AG08395 (cell line): Measurements from ENCODE around the gene GLIS1.

Source experiments
- DNase-seq: peaks from one replicate; pipeline ENCODE4 v3.0.0; 2012; ENCODE audit warnings: mixed read lengths, low spot score

GLIS1 gene

GRCh38 chr1:53593758-53594380, 145.1 kb downstream of the GLIS1 start:
- no peak for DNase-seq

- DNase-seq = no peak
These were observed 145.8 kb downstream of the GLIS1 start for GRCh38 chr1:53592985-53593757.

DNA sequence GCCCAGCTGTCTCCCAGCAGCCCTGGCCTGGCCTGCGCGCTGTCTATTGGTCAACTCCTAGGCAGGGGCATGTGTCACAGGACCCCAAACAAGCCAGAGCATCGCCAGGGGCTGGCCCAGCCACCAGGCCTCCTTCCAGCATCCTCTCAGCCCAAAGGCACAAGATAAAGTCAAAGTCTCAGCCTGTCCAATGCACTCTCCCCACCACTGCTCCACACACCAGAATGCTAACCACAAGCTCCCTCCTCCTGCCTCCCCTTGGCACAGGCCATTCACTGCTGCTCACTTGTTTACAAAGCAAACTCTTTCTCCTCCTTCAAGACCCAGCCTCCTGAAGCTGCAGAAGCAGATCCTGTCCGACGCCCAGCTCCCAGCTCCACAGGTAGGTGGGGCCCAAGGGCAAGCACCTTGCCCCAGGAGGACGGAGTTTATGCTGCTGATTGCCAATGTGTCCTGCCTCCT, 146.4 kb downstream of the GLIS1 start:
- DNase-seq = peak; percentile 82

GRCh38 chr1:53591924-53592323, 147.0 kb downstream of the GLIS1 start:
- DNase-seq = no peak

DNA sequence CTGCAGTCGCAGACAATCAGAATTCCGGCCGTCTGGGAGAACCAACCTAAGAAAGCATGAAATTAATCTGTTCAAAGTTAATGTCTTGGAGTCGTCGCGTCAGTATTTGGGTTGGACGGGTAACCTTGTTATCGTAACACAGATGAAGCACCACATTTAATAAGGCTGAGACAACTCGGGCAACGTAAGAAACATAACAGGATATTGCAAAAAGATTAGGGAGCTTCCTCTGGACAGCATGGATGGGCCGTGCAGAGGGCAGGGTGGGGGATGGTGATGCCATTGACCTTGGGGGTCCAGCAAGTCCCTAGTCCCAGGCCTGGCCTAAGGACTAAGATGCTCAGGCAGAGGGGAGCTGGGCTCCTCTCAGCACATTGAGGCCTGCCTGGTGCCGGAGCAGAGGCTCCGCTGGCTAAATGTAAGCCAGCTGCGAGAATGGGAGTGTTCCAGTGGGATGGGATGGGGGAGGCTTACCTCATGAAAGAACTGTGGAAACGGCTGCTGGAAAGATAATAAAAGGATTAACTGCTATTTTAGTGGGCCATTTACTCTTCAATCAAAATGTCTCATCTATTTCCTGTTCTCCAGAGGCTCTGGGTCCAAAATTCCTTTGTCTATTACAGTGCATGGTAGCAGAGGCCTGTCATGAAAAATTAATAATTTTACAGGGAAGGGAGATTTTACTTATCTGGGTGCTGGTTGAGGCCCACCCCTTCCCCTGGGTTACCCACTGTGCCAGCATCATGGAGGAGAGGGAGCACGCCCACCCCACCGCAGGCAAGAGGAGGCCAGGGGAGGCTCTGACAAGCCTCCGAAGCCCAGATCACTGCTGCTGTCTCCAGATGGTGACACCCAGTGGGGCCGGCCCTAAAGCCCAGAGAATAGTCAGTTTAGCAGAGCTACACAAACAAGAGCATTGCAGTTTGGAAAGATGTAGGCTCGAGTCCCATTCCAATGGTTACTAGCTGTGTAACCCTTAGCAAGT, 148.1 kb downstream of the GLIS1 start:
- DNase-seq = peak; percentile 76

GRCh38 chr1:53590104-53590503, 148.9 kb downstream of the GLIS1 start:
- no peak for DNase-seq

DNA sequence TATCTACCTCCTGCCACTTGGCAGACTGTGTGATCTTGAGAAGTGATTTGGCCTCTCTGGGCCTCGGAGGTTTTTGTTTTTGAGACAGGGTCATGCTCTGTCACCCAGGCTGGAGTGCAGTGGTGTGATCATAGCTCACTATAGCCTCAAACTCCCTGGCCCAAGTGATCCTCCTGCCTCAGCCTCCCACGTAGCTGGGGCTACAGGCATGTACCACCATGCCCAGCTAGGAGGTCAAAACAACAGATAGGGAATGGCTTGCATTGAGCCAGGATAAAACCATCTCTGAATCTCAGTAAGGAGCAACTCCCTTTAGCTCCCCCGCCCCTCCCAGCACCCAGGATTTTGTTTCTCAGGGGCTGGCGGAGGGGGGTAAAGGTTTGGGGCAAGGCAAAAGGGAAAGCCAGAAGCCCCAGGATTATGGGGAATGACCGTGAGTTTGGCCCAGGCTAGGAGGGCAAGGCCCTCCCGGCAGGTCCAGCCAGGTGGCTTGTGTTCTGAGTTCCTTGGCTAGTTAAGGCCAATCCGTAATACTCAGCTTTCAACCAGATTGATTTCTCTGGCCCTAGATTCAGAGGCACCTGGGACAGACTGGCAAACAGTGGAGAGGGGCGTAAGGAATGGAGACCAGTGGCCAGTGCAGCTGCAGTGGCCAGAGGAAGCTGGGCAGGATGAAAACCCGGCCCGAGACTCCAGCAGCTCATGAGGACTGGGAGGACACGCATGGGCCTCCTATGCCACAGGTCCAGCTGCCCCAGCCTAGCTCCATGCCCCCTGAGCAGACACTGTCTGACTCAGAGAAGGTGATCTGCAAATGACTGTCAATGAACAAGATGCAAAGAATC, 149.7 kb downstream of the GLIS1 start:
- DNase-seq = no peak

DNA sequence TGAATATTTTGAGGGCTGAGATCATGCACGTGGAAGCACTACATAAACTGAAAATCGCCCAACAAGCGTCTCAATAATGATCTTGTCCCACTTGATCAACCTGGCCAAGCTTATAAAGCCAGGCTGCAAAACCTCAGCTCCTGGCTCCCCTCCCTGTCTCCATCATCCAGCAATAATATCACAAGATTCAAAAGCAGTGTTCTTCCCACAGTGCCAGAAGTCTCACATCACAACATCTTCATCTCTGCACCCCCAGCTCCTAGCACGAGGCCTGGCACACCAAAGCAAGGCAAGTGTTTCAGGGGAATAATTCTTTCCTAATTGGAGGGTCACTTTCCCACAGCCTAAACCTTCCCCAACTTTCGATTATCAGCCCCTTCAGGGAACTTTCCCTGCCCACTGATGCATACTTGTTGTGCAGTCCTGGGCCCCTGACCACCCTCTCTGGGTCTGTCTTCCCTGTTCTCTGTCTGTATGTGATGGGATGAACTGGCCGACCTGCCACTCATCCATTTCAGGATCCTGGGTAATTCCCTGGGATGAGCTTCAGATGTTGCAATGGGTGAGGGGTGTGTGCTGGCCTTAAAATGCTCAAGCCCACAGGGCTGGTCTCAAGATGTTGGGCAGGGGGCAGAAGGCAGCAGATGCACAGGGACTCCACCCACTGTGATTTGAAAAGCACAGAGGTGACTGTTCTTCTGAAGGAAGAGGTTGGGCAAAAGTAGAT, 150.7 kb downstream of the GLIS1 start:
- no peak for DNase-seq

DNA sequence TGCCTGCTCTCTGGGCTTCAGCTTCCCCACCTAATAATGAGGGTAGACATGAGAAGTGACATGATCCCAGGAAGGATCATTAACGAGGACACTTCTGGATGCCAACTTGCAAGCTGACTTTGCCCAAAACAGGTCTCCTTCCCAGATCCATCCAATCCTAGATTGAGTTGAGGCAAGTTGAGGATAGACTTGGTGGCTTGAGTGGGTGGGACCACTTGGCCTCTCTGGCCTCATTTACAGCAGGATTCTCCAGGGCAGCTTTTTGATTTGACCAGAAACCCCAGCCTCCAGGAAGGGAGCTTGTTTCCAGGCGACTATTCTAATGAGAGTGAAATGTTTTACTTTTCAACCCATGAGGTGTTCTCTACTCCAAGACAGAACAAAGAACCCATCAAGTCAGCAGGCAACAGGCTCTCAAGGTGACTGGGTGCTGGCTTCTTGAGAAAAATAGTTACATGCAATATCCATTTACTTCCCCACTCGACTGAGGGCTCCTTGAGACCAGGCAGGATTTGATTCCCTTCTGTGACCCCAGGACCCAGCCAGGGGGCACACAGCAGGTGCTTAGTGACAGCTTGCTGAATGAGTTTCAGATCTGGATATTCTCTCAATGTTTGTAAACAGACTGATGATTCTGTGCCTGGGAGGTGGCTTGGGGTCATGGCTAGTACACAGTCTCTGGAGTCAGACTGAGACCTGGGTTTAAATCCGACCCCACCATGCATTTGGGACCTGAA, 151.5 kb downstream of the GLIS1 start:
- DNase-seq = no peak

GRCh38 chr1:53586765-53587164, 152.2 kb downstream of the GLIS1 start:
- no peak for DNase-seq

GRCh38 chr1:53585565-53585964, 153.4 kb downstream of the GLIS1 start:
- DNase-seq = no peak

GRCh38 chr1:53585129-53585528, 153.8 kb downstream of the GLIS1 start:
- DNase-seq = no peak

DNA sequence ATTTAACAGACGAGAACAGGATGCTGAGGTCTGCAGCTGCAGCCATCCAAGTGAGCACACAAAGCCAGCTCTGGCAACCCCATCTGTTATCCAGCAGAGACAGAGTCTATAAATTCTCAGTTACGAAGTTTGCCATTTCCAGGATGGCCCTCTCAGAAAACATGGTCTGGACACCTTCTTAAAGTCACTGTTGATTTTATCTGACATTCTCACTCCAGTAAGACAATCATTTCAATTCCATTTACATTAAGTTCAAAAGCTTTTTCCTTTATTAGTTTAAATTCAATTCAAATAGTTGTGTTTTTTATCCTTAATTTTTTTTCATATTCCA, 154.2 kb downstream of the GLIS1 start:
- no peak for DNase-seq

GRCh38 chr1:53583868-53584776, 154.8 kb downstream of the GLIS1 start:
- no peak for DNase-seq

DNA sequence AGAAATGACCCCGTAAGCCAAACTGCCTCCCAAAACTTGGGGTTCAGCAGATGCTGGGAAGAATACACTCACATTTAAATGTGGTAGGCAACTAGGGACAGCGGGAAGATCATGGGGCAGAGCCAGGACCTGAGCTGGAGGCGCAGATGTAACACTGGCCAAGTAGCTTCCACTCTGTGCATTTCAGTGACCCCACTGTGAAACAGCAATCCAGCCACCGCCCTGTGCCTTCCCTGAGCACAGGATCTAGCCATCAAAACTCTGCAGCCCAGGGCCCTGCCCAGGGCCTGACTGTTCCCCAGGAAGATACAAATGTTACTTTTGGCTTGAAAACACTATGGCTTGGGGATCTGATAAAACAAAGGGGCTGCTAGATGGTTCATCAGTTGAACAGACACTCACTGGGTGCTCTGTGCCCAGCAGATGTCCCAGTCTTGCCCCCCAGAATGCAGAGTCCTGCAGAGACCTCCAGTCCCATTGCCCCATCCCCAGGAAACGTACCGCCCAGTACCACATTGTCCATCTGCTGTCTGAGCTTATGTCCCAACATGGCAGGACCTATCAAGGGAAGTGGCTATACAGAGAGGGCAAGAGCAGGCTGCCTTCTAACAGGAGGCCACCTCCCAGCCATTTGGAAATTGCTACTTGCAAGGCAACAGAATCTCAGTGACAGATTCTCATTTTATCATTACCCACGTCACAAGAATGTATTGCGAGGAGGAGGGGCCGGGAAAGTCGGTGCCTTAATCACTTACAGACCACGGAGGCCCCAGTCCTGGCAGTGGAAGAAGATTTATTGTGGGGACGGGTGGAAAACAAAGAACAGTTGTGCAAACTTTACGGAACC, 155.7 kb downstream of the GLIS1 start:
- DNase-seq = peak; percentile 87

GRCh38 chr1:53582211-53583020, 156.5 kb downstream of the GLIS1 start:
- no peak for DNase-seq

- DNase-seq = no peak
These were observed 157.5 kb downstream of the GLIS1 start for GRCh38 chr1:53581476-53581875.
